Right cardiac atrium (tissue), 5 donors: ENCODE data around the gene RPL22L1. TPM values are rescaled to one million over a fixed set of nuclear protein-coding genes. Genes with fewer than 3 reads are reported as not detected.
"Not testable (repeated sequence)": the region's sequence is repeated elsewhere in the genome, so short reads cannot be mapped to it uniquely, and the experiment has no call there.

Source experiments
- ATAC-seq, 2 donors: fragments of 200-7000 bp; cut with Tn5 transposase; one replicate each; pipeline versions ENCODE4 v1.8.0 to v1.9.1; 2020; ENCODE audit warnings: moderate library complexity in 2 of 2, mild to moderate bottlenecking in 1 of 2
- DNase-seq, 3 donors: peaks; one replicate each; pipeline ENCODE4 v3.0.0-alpha.2; 2020
- H3K27ac ChIP-seq: one replicate; pipeline ENCODE4 v1.5.1; 2013; ENCODE audit warnings: mild to moderate bottlenecking, low read length, control low read depth, moderate library complexity
- H3K27me3 ChIP-seq: one replicate; pipeline ENCODE4 v1.6.1; 2013; ENCODE audit not compliant: control insufficient read depth, insufficient read depth
- H3K4me1 ChIP-seq: one replicate; pipeline ENCODE4 v1.6.1; 2013; ENCODE audit warnings: low read length; ENCODE audit not compliant: control insufficient read depth, insufficient read depth
- H3K4me3 ChIP-seq: one replicate; pipeline ENCODE4 v1.5.1; 2013; ENCODE audit warnings: low read length, control low read depth
- H3K9me3 ChIP-seq: one replicate; pipeline ENCODE4 v1.6.1; 2013; ENCODE audit warnings: low read length; ENCODE audit not compliant: control insufficient read depth
- WGBS: extraction: QIAGEN DNeasy Blood & Tissue Kit; methylation state at CpG from one replicate; pipeline ENCODE4 v1.1.7; 2013; 5-methylcytosine and 5-hydroxymethylcytosine counted together
- intact Hi-C, 4 donors: fragments of 100-400 bp; cut with DNase I; formaldehyde crosslinking; loops; one replicate each; pipeline versions ENCODE4 v1.11.0 to v1.14.0; 2022 to 2023
- polyA plus RNA-seq: library from polyadenylated mRNA; stranded (reverse); fragments of 200-250 nt; gene quantifications from one replicate; pipeline ENCODE4 v1.2.3, GENCODE V29; 2013
- total RNA-seq, 4 donors: library from RNA; stranded (reverse); fragmentation: NEBNext Ultra II Directional; extraction: Animal tissue kit (Norgen Biotek cat#: 25700); gene quantifications; one replicate each; pipeline ENCODE4 v1.2.1, GENCODE V29; 2021
- donor health status: healthy with polysubstance abuse.
- donor health status: DM: no; HTN: yes; CAD: no.
- donor health status: DM: no; HTN: no; CAD: no.
- donor health status: DM: no; HTN: yes; CAD: no; lungs with severe emphysema.
- donor health status: DM: yes; HTN: yes; CAD: no.

Gene RPL22L1
- total and polyA plus RNA-seq, 5 donors: 16.8 to 44.9 (median 18.9) TPM

DNA sequence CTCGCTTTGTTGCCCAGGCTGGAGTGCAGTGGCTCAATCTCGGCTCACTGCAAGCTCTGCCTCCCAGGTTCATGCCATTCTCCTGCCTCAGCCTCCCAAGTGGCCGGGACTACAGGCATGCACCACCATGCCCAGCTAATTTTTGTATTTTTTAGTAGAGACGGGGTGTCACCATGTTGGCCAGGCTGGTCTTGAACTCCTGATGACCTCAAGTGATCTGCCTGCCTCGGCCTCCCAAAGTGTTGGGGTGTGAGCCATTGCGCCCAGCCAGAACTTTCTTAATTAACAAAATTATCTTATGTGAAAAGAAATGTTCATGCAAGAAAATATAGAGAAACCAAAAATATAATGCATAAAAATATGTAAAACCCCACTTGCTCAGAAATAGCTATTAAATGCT lies 7.3 kb upstream of the RPL22L1 start:
- H3K4me3 ChIP-seq, H3K27ac ChIP-seq, H3K9me3 ChIP-seq, H3K4me1 ChIP-seq, DNase-seq, intact Hi-C loops, ATAC-seq, H3K27me3 ChIP-seq: not testable (repeated sequence)
- 91% methylated on average over 6 of the region's 6 CpGs for WGBS

DNA sequence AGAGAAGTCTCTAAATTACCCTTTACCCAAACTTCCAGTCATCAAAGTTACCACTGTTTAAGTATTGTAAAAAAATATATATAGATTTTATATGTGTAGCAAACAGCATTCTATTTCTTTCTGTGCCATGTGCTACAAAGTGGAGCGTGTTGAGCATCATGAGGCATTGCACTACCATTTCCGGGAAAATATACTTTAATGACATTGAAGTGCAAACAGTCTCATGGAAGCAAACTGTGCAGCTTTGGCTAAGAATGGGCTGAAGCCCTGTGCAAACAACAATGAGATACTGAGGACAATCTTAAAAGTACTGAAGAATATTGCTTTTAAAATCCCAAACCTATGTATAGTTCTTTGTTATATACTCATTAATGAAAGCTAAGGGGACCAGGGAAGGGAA lies 6.5 kb upstream of the RPL22L1 start:
- Histone ChIP-seq H3K4me1 (no peaks in the 10 kb centered on the region), H3K4me3 (no peak overlapping the region), H3K27me3 (no peaks in the 10 kb centered on the region), H3K9me3 (no peaks in the 10 kb centered on the region), H3K27ac (no peak overlapping the region)
- ATAC-seq: no peak
- whole genome bisulfite sequencing: 90% methylated on average over 2 of the region's 2 CpGs
- intact Hi-C loops: no loop called here
- DNase-seq: no peak

DNA sequence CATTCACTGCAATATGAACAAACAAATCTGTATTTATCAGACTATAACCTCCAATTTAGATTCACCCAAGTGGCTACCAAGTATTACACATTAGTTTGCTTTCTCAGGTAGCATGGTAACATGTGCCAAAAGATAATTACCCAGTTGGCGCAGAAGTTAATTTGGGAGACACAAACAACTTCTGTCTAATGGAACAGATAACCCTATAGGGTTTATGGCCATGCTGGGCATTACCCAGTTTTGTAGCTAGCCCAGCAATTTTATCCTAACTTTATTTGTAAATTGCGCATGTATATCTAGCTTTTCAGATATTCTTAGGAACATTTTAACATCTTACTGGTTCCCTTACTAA lies 780 bp downstream of the RPL22L1 start:
- H3K9me3 ChIP-seq: no peaks in the 10 kb centered on the region
- intact Hi-C loops: no loop called here
- no peaks in the 10 kb centered on the region for H3K27me3 ChIP-seq
- H3K27ac ChIP-seq: no peak overlapping the region
- H3K4me3 ChIP-seq: peak overlapping the region; percentile 89
- H3K4me1 ChIP-seq: peaks cover 4% of the 10 kb centered on the region
- DNase-seq (no peak), ATAC-seq (no peak)
- WGBS: 39% methylated on average over 2 of the region's 2 CpGs

DNA sequence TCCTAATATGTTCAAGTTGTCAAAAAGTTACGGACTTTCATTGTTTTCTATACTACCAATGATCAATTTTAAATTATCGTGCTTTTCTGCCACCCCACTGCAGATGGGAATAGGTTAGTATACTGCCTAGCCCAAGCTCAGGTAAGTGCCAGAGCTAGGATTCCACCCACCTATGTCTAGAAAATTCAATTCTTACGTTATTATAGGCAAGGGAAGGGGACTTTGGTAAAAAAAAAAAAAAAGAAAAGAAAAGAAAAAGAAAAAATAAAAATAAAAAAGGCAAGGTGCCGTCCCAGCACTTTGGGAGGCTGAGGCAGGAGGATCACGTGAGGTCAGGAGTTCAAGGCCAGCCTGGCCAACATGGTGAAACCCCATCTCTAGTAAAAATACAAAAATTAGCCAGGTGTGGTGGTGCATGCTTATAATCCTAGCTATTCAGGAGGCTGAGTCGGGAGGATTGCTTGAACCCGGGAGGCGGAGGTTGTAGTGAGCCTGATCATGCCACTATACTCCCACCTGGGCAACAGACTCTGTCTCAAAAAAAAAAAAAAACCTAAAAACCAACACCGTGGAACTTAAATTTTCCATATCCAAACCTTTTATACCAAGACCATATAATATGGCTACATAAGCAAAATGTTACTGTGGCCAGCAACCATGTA lies 1.3 kb downstream of the RPL22L1 start:
- 91% methylated on average over 9 of the region's 9 CpGs for WGBS
- Histone ChIP-seq H3K4me1 (peaks cover 4% of the 10 kb centered on the region), H3K4me3 (peak overlapping the region; percentile 89), H3K27me3 (no peaks in the 10 kb centered on the region), H3K27ac (no peak overlapping the region), H3K9me3 (no peaks in the 10 kb centered on the region)
- ATAC-seq (no peak), DNase-seq (no peak)
- intact Hi-C loops: no loop called here

DNA sequence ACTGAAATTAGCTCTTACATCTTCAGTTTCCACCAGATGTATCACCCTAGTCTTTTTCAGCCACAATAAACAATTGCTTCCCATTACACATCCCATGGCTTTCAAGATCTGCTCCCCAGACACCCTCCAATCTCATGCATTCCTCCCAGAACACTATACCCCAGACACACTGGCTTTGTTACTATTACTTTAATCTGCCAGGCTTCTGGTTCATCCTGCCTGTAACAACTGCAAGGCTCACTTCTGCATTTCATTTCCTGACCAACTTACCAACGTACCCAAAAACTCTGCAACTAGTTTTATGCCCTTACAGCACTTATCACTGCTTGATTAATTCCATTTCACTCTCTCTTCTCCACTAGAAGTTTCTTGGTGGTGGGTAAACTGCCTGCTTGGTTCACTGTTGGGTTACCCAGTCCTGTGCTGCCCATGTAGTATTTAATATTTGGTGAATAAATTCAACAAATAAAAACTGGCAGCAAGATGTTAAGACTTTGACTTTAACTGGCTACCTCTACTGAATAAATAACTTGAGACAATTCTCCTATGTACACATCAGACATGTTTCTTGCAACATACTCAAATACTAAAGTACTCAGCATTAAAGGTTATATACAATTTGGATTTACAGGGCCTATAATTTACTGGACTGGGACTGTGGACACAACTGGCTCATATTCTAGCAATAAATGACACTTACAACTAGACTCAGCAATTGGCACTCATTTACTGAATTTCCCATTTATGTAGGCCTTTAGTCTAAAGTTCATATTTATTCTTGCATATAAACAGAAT lies 2.7 kb downstream of the RPL22L1 start:
- Histone ChIP-seq H3K27me3 (no peaks in the 10 kb centered on the region), H3K4me1 (peaks cover 4% of the 10 kb centered on the region), H3K4me3 (no peak overlapping the region), H3K9me3 (no peaks in the 10 kb centered on the region), H3K27ac (no peak overlapping the region)
- intact Hi-C loops: no loop called here
- ATAC-seq (no peak), DNase-seq (no peak)
- 49% methylated on average over 1 of the region's 1 CpG for WGBS

DNA sequence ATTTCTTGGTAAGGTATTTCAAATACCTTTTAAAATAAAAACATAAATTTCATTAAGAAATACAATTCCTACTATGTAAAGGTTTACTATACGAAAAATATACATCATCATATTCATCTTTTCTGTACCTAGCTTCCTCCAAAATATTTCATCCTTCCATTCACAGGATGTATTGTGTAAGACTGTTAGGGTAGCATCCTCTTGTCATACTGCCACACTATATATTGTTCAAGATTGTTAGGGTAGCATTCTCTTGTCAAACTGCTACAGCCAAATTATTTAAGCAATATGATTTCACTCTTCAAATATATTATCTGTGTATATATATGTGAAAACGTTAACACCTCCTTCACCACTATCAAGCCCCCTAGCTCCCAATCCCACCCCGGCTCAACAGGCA lies 3.5 kb downstream of the RPL22L1 start:
- H3K27ac ChIP-seq: no peak overlapping the region
- H3K4me3 ChIP-seq: no peak overlapping the region
- WGBS: 80% methylated on average over 3 of the region's 3 CpGs

DNA sequence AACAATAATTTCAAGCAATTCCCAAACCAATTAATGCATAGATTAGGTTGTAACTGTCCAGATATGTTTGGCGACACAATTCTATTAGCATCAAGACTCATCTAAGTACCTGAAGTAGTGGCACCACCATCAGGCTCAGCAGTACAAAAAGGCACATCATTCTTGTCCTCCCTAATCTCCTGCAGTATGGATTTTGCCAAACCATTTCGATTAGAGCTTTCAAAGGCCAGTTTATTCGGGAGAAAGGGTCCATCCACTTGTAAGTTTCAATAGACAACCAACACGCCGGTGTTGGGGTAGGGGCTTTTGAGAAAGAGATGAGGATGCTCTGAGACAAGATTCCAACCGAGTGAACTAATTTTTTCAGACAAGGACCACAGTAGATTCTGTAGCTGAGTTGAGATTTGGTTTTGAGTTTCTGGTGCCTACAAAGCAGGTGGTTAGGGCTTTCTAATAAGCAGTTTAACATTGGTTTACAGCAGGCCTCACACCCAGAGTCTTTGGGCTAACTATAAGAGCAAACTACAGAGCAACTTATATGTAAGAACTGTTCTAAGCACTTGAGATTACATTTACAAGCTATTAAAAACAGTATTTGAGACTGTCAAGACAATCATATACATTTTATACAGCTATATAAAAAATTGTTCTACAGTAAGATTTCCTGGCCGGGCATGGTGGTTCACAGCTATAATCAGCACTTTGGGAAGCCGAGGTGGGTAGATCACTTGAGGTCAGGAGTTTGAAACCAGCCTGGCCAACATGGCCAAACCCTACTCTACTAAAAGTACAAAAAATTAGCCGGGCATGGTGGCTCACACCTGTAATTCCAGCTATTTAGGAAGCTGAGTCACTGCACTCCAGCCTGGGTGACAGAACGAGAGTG lies 4.5 kb downstream of the RPL22L1 start:
- no peak for ATAC-seq
- WGBS: 87% methylated on average over 10 of the region's 10 CpGs

More for the DNA sequence above, 3.5 kb downstream of the RPL22L1 start:
- ATAC-seq (no peak), DNase-seq (no peak)
- Histone ChIP-seq H3K27me3 (no peaks in the 10 kb centered on the region), H3K4me1 (peaks cover 4% of the 10 kb centered on the region), H3K9me3 (no peaks in the 10 kb centered on the region)
- intact Hi-C loops: no loop called here

DNA sequence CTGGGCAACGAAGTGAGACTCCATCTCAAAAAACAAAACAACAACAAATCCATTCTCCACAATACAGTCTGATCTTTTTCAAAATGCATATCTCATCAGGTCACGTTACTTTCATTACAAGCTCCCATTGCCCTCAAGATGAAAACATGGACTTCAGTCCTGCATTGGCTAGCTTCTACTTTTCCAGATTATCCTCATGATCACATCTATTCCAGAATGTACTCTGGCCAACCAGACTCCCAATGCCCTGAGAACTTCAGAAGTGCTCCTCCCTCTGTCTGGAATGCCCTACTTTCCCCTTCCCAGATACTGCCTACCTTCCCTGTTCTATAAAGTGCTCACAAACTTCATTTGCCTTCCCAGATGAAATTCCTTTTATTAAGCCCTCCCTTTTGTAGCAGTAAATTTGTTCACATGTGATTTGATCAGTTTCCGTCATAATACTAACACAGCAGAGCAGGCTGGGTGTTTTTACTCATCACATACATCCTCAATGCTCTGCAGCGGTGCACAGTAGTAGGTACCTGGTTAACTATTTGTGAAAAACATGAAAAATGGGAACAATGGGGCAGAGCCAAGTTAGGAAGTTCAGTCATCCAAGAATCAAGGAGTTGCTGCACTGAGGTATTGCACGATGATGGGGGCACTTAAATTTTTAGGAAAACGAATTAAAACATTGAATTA lies 5.3 kb downstream of the RPL22L1 start:
- no peak for DNase-seq
- no peak overlapping the region for H3K4me3 ChIP-seq
- H3K4me1 ChIP-seq: peaks cover 4% of the 10 kb centered on the region
- ATAC-seq: no peak
- no peaks in the 10 kb centered on the region for H3K9me3 ChIP-seq
- no peak overlapping the region for H3K27ac ChIP-seq
- 88% methylated on average over 6 of the region's 6 CpGs for WGBS
- no peaks in the 10 kb centered on the region for H3K27me3 ChIP-seq
- intact Hi-C loops: no loop called here

More for the DNA sequence above, 4.5 kb downstream of the RPL22L1 start:
- no peak for DNase-seq
- Histone ChIP-seq H3K27ac (no peak overlapping the region), H3K27me3 (no peaks in the 10 kb centered on the region), H3K4me3 (no peak overlapping the region), H3K4me1 (peaks cover 4% of the 10 kb centered on the region), H3K9me3 (no peaks in the 10 kb centered on the region)
- intact Hi-C loops: no loop called here

DNA sequence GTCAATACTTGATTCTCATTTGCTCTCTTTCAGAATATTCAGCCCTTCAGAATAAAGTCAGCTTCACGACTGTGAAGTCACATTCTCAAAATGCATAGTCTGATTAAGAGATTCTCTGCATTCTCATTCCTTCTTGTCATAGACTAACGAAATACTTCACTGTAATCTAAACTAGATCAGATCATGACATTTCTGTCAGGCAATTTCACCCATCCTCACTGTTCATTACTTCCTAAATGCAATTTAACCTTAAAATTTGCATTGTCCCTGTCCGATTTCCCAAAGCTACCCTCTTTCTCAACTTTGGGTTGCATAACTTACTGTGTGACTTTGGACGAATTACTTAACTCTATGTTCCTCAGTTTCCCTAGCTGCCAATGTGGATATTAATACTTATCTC lies 6.2 kb downstream of the RPL22L1 start:
- 75% methylated on average over 4 of the region's 4 CpGs for WGBS
- no peak for ATAC-seq
- H3K27ac ChIP-seq: no peak overlapping the region
- DNase-seq: no peak
- no peaks in the 10 kb centered on the region for H3K27me3 ChIP-seq
- H3K4me3 ChIP-seq: no peak overlapping the region
- peaks cover 4% of the 10 kb centered on the region for H3K4me1 ChIP-seq
- no peaks in the 10 kb centered on the region for H3K9me3 ChIP-seq
- intact Hi-C loops: no loop called here

DNA sequence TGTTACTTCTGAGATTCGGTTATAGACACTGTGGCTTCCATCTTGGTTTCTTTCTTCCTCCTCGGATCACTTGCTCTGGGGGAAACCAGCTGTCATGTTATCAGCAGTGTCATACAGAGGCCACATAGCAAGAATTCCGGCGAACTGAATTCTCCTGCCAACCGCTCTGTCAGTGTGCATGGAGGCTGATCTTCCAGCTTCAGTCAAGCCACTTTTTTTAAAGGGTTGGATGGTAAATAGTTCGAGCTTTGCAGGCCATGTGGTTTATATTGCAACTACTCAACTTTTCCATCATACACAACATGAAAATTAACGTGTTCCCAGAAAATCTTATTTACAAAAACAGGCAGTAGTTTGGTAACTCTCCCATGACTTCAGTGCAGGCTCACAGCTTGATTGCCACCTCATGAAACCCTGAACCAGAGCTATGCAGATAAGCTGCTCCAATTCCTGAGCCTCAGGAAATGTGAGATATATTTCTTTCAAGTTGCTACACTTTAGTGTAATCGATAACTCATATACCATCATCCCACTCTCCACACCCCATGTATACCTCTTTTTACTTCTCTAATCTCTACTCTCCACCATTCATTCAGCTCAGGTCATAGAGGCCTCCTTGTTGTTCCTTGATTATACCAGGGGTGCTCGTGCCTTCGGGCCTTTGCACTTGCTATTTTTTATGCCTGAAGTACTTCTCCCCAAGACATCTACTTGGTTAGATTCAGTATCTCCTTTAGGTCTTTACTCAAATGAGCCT lies 7.2 kb downstream of the RPL22L1 start:
- 46% methylated on average over 10 of the region's 10 CpGs for WGBS
- peak; percentile 64 to 65 for ATAC-seq
- H3K9me3 ChIP-seq: no peaks in the 10 kb centered on the region
- intact Hi-C loops: no loop called here
- no peak overlapping the region for H3K4me3 ChIP-seq
- peak in 1 of 3 donors; percentile 17 for DNase-seq
- peaks cover 3% of the 10 kb centered on the region for H3K4me1 ChIP-seq
- H3K27me3 ChIP-seq: no peaks in the 10 kb centered on the region
- no peak overlapping the region for H3K27ac ChIP-seq
